Muscle layer of duodenum (tissue), 2 donors: Measurements from ENCODE around the gene CADPS2.

Source experiments
- H3K27ac ChIP-seq: one replicate; pipeline ENCODE4 v1.7.0; 2013; ENCODE audit warnings: mild to moderate bottlenecking, low read length
- H3K27me3 ChIP-seq: one replicate; pipeline ENCODE4 v1.7.0; 2013; ENCODE audit warnings: low read depth, mild to moderate bottlenecking, control low read depth, low read length
- H3K36me3 ChIP-seq, 2 donors: one replicate each; pipeline ENCODE4 v1.7.0; 2013; ENCODE audit warnings: low read length in 2 of 2, control low read depth in 1 of 2, mild to moderate bottlenecking in 1 of 2; ENCODE audit not compliant: insufficient read depth in 2 of 2, control insufficient read depth in 1 of 2
- H3K4me1 ChIP-seq, 2 donors: one replicate each; pipeline ENCODE4 v1.7.0; 2013; ENCODE audit warnings: low read length in 2 of 2, mild to moderate bottlenecking in 2 of 2, control low read depth in 1 of 2, moderate library complexity in 1 of 2; ENCODE audit not compliant: insufficient read depth in 2 of 2, control insufficient read depth in 1 of 2
- H3K4me3 ChIP-seq, 2 donors: one replicate each; pipeline ENCODE4 v1.7.0; 2013; ENCODE audit warnings: low read length in 2 of 2, low read depth in 1 of 2, mild to moderate bottlenecking in 1 of 2
- H3K9me3 ChIP-seq, 2 donors: one replicate each; pipeline ENCODE4 v1.7.0; 2013; ENCODE audit warnings: low read length in 2 of 2, control low read depth in 1 of 2, mild to moderate bottlenecking in 1 of 2; ENCODE audit not compliant: control insufficient read depth in 1 of 2
- donor health status: healthy.

Gene CADPS2

DNA sequence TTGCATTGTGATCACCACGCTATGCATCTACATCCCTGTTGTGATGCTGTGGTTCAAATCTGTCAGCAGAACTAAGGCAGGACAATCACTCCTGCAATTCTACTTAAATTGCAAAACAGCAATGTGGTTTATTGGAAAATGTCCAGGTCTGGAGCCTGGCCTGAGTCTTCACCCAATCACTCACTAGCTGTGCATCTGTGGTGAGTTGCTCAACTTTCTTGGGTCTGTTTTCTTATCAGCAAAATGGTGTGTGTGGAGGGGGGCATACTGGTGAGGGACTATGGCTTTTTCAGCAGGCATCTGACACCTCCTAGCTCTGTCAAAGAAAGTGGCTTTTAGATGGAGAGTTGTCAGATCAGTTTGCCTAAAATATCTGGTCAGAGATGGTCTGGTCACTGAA is 473.4 kb downstream of the CADPS2 start:
- no peaks in the 10 kb centered on the region for H3K4me1 ChIP-seq
- H3K27me3 ChIP-seq = no peaks in the 10 kb centered on the region
- no peaks in the 10 kb centered on the region for H3K36me3 ChIP-seq
- H3K9me3 ChIP-seq = no peaks in the 10 kb centered on the region
- H3K27ac ChIP-seq = no peak overlapping the region
- H3K4me3 ChIP-seq = no peak overlapping the region

DNA sequence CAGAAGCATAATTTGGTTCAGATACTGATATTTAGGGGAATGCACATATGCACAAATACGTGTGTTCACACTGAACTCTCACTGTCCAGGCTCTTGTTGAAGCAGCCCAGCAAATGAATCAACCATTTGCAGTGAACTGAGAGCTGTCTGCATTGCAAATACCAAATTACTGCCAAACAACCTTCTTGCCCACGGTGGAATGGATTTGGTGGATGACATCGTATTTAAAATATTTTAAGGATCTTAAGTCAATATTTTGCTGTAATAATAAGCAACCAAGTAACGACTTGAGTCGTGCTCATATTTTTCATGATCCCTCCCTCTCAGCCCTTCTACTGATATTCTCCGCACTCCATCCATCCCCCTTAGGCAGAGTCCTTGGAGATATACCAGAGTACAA is 473.8 kb downstream of the CADPS2 start:
- no peaks in the 10 kb centered on the region for H3K9me3 ChIP-seq
- H3K27me3 ChIP-seq = no peaks in the 10 kb centered on the region
- no peak overlapping the region for H3K4me3 ChIP-seq
- peaks cover 0 to under 1% of the 10 kb centered on the region in 2 donors for H3K36me3 ChIP-seq
- H3K4me1 ChIP-seq = no peaks in the 10 kb centered on the region
- no peak overlapping the region for H3K27ac ChIP-seq

DNA sequence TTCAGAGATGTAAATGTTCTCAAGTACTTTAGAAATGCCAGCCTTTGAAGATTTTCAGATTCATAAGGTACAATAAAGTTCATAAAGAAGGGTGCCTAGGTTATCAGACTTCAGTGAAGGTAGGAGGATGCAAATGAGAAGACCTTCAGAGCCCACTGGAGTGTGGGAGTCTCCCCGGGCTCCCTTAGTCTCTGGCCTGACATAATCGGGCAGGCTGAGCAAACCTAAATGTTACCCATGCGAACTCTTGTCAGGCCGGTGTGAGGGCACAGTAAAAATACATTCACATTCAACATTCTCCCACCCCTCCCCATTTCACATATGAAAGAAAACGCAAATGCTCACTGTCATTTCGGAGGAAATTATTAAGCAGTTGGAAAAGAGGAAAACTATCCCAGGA is 479.1 kb downstream of the CADPS2 start:
- Histone ChIP-seq H3K4me1 (no peaks in the 10 kb centered on the region), H3K9me3 (no peaks in the 10 kb centered on the region), H3K27ac (no peak overlapping the region), H3K27me3 (no peaks in the 10 kb centered on the region), H3K4me3 (no peak overlapping the region), H3K36me3 (peaks cover 0 to 3% of the 10 kb centered on the region in 2 donors)

DNA sequence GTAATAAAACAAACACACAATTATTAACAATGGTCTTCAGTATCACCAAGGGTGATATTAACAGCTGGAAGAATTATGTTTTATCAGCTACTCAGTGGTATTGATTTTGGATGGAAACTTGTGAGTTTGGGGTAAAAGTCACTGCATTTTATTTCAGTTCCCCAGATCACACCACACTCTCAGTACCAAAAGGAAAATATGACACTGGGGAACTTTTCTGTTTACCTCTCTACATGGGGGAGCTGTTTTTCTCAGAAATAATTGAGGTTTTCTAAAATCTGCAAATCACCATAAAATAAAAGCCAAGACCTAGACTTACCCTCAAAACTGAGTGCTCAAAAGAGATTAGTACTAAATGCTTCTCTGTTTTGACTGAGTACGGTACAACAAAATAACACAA is 483.1 kb downstream of the CADPS2 start:
- Histone ChIP-seq H3K9me3 (no peaks in the 10 kb centered on the region), H3K36me3 (peaks cover 0 to 3% of the 10 kb centered on the region in 2 donors), H3K4me3 (no peak overlapping the region), H3K27ac (no peak overlapping the region), H3K4me1 (no peaks in the 10 kb centered on the region), H3K27me3 (no peaks in the 10 kb centered on the region)

DNA sequence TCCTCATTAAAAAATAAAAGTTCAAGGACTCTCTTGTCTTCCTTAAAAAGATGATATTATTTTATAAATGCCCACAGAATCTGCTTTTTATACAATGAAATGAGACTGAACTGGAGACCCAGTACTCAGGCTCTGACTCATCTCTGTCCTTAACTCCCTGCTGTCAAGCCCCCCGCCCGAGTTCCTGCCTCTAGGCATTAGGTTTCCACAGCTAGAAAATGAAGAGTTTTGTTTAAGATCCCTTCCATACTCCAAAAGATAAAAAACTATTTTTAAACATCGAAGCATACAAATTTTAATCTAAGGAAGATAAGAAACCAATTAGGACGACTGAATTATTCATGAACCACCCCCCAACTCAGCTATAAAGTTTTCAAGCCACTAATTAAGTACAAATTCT is 484.0 kb downstream of the CADPS2 start:
- Histone ChIP-seq H3K4me1 (no peaks in the 10 kb centered on the region), H3K9me3 (no peaks in the 10 kb centered on the region), H3K36me3 (peaks cover 0 to under 1% of the 10 kb centered on the region in 2 donors), H3K27me3 (no peaks in the 10 kb centered on the region), H3K27ac (no peak overlapping the region), H3K4me3 (no peak overlapping the region)

DNA sequence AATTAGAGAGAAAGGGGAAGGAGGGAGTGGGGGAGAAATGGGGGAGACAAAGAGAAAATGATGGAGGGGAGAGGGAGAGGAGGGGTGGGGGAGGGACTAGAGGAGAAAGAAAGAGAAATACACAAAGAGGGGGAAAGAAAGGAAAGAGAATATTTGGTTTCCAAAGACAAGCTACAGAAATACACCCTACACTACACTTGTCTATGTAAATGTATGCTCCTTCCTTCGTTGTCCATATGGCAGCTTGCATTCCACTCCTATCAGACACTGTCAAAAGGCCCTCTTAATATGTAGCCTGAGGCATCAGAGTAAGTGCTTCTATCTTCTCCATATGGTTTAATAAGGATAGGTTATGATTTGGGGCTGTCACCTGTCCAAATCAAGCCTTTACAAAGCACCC is 488.9 kb downstream of the CADPS2 start:
- Histone ChIP-seq H3K4me3 (no peak overlapping the region), H3K4me1 (no peaks in the 10 kb centered on the region), H3K36me3 (peaks cover 0 to 6% of the 10 kb centered on the region in 2 donors), H3K27me3 (no peaks in the 10 kb centered on the region), H3K9me3 (no peaks in the 10 kb centered on the region), H3K27ac (no peak overlapping the region)

DNA sequence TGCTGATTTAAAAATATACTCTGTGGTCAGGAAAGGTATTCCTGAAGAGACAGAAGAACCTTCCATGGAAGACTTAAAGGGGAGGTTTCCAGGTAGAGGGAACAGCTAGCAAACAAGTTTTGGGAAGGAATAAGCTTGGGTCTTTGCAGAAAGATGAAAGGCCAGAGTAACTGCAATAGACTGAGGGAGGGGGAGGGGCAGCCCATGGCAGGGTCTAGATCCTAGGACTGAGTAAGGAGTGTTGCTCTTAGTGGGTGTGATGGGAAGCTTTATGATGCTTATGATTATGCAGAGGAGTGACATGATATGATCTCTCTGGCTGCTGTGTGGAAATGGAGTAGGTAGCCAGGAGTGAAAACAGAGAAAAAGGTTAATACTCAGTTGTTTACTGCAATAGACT is 491.7 kb downstream of the CADPS2 start:
- Histone ChIP-seq H3K9me3 (no peaks in the 10 kb centered on the region), H3K27ac (no peak overlapping the region), H3K27me3 (no peaks in the 10 kb centered on the region), H3K4me1 (no peaks in the 10 kb centered on the region), H3K36me3 (peaks cover 0 to 6% of the 10 kb centered on the region in 2 donors), H3K4me3 (no peak overlapping the region)

DNA sequence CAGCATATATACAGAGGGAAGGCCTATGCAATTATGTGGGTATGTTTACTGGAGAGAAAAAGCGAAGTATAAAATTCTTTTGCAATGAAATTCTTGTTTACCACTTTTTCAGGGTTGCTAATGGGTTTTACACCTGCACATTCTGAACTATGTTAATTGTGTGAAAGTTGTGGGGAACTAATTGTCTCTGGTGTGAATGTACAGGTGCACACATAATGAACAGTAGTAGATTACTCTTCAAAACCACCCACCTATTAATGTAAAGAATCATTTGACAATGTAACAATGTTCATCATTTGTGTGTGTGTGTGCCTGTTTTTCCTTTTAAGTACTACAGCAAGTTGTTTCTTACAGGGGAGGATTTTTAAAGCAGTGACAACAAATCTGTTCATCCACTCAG is 501.7 kb downstream of the CADPS2 start:
- H3K36me3 ChIP-seq = no peaks in the 10 kb centered on the region
- no peak overlapping the region for H3K27ac ChIP-seq
- H3K4me1 ChIP-seq = no peaks in the 10 kb centered on the region
- no peak overlapping the region for H3K4me3 ChIP-seq
- no peaks in the 10 kb centered on the region for H3K9me3 ChIP-seq
- H3K27me3 ChIP-seq = no peaks in the 10 kb centered on the region

DNA sequence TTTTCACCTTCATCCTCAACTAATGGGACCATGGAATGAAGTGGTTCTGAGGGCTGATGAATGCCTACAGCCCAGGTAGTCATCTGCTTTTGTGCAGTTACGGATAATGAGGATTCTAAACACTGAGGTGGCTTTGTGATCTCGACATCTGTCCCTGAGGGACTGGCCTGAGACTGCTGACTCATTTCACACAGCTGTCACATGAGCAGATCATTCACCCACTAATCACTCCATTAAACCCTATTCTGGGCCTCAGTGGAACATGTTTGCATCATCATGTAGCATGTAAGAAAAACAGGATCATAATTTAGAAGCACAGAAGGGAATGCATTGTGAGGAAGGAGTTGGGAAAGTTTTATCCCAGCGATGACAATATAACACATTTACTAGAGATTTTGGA is 502.3 kb downstream of the CADPS2 start:
- Histone ChIP-seq H3K4me1 (no peaks in the 10 kb centered on the region), H3K27me3 (no peaks in the 10 kb centered on the region), H3K4me3 (no peak overlapping the region), H3K36me3 (no peaks in the 10 kb centered on the region), H3K9me3 (no peaks in the 10 kb centered on the region), H3K27ac (no peak overlapping the region)

DNA sequence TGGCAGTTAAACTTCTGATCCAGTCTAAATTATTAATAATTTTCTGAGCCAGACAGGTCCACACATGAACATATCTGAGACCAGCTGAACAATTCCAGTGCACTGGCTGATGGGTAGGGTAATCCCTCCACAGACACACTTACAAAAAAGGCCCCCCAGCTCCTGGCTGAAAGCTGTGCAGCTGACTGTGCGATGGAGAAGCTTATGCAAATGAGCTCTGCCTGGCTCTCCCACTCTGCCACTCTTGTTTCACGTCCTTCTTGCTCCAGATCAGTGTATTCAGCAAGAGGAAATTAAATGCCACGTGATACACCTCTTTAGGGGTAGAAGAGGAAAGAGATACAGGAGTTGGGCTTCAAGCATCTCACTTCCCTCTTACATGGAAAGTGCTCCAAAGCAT is 505.3 kb downstream of the CADPS2 start:
- Histone ChIP-seq H3K27me3 (no peaks in the 10 kb centered on the region), H3K4me1 (no peaks in the 10 kb centered on the region), H3K9me3 (no peaks in the 10 kb centered on the region), H3K4me3 (no peak overlapping the region), H3K36me3 (no peaks in the 10 kb centered on the region), H3K27ac (no peak overlapping the region)

DNA sequence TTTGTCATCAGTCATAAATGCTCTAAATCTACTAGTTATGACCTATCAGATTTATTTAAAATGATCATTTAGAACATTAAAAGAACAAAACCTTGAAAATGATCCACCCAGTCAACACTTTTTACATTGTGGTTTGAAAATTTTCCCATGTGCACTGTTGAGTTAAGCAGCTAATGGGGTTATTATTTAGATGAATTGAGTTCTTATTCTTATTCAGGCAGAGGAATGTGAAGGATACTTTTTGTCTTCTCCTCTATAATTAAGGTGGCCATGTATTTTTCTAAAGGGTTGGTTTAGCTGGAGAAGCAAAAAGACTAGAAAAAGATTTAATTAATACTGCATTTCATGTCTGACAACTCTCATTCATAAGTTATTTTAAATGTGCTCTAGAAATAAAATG is 506.8 kb downstream of the CADPS2 start:
- Histone ChIP-seq H3K27ac (no peak overlapping the region), H3K4me3 (no peak overlapping the region), H3K9me3 (no peaks in the 10 kb centered on the region)

DNA sequence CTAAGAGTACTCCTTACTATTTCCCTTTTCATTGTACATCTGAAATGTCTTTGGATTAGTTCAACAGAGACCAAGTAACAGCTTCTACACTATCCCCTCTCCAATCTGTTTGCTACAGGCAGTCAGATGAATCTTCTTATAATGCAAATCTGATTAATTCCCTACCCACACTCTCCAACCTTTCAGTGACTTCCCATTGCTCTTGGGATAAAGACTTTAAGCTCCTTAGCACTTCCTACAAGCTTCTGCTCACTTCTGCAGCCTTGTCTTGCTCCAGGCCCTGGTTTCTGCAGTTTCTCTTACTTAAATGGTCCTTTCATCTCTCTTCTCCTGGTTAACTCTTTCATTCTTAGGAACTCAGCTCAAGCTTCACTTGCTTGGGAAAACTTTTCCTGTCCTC is 516.5 kb downstream of the CADPS2 start:
- Histone ChIP-seq H3K4me3 (no peak overlapping the region), H3K27me3 (no peaks in the 10 kb centered on the region), H3K4me1 (no peaks in the 10 kb centered on the region), H3K27ac (no peak overlapping the region), H3K9me3 (no peaks in the 10 kb centered on the region), H3K36me3 (no peaks in the 10 kb centered on the region)

More for the DNA sequence above, 506.8 kb downstream of the CADPS2 start:
- Histone ChIP-seq H3K27me3 (no peaks in the 10 kb centered on the region), H3K36me3 (no peaks in the 10 kb centered on the region), H3K4me1 (no peaks in the 10 kb centered on the region)
